ENCODE measurements around the gene UROS.

UROS gene

GRCh38 chr10:125773687-125774543, 49.1 kb downstream of the UROS start:
- no peak for TF ChIP-seq GATA1 (IDR thresholded peaks at IDR 0.05; ENCODE audit: low read depth, low read length)
- TF ChIP-seq POLR2A (IDR thresholded peaks at IDR 0.05; ENCODE audit: low read length) = no peak
- no peak for DNase-seq

DNA sequence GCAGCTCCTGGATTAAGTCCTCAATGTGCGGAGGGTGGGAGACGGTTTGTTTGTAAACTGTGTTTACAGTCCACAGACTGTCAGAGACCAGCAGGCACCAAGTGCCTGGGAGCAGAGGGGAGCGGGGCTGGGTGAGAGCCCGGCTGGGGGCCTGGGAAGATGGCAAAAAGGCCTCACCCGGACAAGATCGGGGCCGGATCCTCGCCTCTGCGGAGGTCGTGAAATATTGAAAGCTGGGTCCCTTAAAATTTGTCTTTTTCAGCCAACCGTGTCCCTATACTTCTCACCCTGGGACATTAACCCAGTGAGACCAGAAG, 50.2 kb downstream of the UROS start:
- no peak for DNase-seq
- TF ChIP-seq GATA1 (IDR thresholded peaks at IDR 0.05; ENCODE audit: low read depth, low read length) (no peak), POLR2A (IDR thresholded peaks at IDR 0.05; ENCODE audit: low read length) (no peak)

GRCh38 chr10:125772112-125772863, 50.8 kb downstream of the UROS start:
- TF ChIP-seq GATA1 (IDR thresholded peaks at IDR 0.05; ENCODE audit: low read depth, low read length) = no peak
- no peak for TF ChIP-seq POLR2A (IDR thresholded peaks at IDR 0.05; ENCODE audit: low read length)
- DNase-seq = no peak

GRCh38 chr10:125770844-125771243, 52.2 kb downstream of the UROS start:
- no peak for TF ChIP-seq GATA1 (IDR thresholded peaks at IDR 0.05; ENCODE audit: low read depth, low read length)
- TF ChIP-seq POLR2A (IDR thresholded peaks at IDR 0.05; ENCODE audit: low read length) = no peak
- DNase-seq = no peak

- TF ChIP-seq POLR2A (IDR thresholded peaks at IDR 0.05; ENCODE audit: low read length) (no peak), GATA1 (IDR thresholded peaks at IDR 0.05; ENCODE audit: low read depth, low read length) (no peak)
- no peak for DNase-seq
Measured at GRCh38 chr10:125769175-125769574, 53.9 kb downstream of the UROS start.

- TF ChIP-seq GATA1 (IDR thresholded peaks at IDR 0.05; ENCODE audit: low read depth, low read length) (no peak), POLR2A (IDR thresholded peaks at IDR 0.05; ENCODE audit: low read length) (no peak)
- DNase-seq = peak in 1 of 2 experiments; percentile 30
Measured at GRCh38 chr10:125768219-125768855, 54.7 kb downstream of the UROS start.

DNA sequence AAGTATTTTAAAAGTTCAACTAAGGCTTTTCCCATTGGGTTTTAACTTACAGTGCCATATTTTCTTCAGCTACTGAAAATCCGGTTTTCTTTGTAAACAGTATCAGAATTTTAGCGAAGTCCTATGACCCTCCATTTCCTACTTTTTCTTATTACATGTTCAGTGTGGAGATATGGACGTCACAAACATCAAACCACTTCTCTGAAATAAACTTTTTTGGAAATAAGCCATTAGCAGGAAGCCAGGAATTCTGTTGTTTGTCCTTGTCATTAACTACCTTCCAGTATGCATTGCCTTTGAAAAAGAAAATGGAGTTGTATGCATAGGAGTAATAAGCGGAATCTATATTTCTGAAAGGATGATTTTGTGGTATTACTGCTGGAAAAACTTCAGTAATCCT, 56.5 kb downstream of the UROS start:
- TF ChIP-seq POLR2A (IDR thresholded peaks at IDR 0.05; ENCODE audit: low read length) (no peak), GATA1 (IDR thresholded peaks at IDR 0.05; ENCODE audit: low read depth, low read length) (no peak)
- DNase-seq = no peak

- DNase-seq = no peak
- no peak for TF ChIP-seq POLR2A (IDR thresholded peaks at IDR 0.05; ENCODE audit: low read length)
- no peak for TF ChIP-seq GATA1 (IDR thresholded peaks at IDR 0.05; ENCODE audit: low read depth, low read length)
Measured at GRCh38 chr10:125765835-125766234, 57.2 kb downstream of the UROS start.

DNA sequence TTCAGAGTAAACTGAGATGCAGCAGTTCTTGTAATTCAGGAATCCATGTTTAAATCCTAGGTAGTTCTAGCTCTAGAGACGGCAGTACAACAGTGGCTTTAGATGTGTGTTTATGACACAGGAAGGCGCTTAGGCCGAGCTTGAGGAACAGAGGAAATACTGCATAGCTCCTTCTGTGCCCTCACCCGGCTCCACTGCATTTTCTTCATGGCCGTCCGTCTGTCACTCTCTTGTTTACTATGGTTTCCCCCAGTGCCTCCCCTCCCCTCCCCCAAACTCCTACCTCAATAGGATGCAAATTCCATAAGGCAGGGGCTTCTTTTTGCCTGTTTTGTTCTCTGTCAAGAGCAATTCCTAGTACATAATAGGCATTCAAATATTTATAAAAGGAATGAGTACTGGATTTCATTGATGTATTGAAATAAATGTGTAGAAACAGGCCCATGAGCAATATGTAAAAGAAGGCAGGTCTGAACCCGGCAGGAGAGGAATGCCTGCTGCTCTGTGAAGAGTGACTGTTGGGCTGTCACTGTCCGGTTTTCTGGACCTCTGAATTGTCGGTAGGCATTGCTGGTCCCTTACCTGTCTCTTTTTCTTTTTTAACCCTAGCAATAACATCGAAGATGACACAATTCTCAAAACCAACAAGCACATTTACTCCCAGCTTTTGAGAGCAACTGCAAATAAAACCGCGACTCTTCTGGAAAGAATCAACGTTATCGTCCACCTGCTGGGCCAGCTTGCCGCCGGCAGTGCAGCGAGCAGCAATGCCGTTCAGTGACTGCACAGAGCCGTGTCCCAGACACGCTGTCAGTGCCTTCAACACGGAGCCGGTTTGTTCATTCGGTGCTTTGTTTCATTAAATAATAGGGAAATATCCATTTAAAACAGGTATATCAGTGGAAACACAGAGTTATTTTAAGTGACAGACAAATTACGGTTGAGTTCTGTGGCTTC, 60.1 kb downstream of the UROS start:
- TF ChIP-seq GATA1 (IDR thresholded peaks at IDR 0.05; ENCODE audit: low read depth, low read length) (no peak), POLR2A (IDR thresholded peaks at IDR 0.05; ENCODE audit: low read length) (no peak)
- no peak for DNase-seq

GRCh38 chr10:125761961-125762360, 61.1 kb downstream of the UROS start:
- TF ChIP-seq GATA1 (IDR thresholded peaks at IDR 0.05; ENCODE audit: low read depth, low read length) (no peak), POLR2A (IDR thresholded peaks at IDR 0.05; ENCODE audit: low read length) (no peak)
- DNase-seq = no peak

- DNase-seq = no peak
- TF ChIP-seq POLR2A (IDR thresholded peaks at IDR 0.05; ENCODE audit: low read length) = no peak
- no peak for TF ChIP-seq GATA1 (IDR thresholded peaks at IDR 0.05; ENCODE audit: low read depth, low read length)
Measured at GRCh38 chr10:125757742-125758141, 65.3 kb downstream of the UROS start.

GRCh38 chr10:125756853-125757487, 66.1 kb downstream of the UROS start:
- TF ChIP-seq GATA1 (IDR thresholded peaks at IDR 0.05; ENCODE audit: low read depth, low read length) (no peak), POLR2A (IDR thresholded peaks at IDR 0.05; ENCODE audit: low read length) (no peak)
- no peak for DNase-seq

DNA sequence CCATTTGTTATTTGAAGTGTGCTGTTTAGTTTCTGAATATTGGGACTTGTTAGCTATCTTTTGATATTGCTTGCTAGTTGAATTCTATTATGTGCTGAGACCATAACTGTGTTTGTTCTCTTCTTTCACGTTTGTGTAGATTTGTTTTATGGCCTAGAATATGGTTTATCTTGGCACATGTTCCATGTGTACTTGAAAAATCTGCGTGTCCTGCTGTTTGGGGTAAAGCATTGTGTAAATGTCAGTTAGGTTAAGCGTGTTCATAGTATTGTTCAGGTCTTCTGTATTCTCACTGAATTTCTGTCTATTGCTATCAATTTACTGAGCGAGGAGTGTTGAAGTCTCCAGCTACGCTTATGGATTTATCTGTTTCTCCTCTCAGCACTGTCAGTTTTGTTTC, 66.9 kb downstream of the UROS start:
- TF ChIP-seq GATA1 (IDR thresholded peaks at IDR 0.05; ENCODE audit: low read depth, low read length) = no peak
- no peak for TF ChIP-seq POLR2A (IDR thresholded peaks at IDR 0.05; ENCODE audit: low read length)
- no peak for DNase-seq

Data from erythroblast (primary cell).